GM19324 (cell line): ENCODE measurements around the gene PTPRD.
"Not testable (repeated sequence)": the region's sequence is repeated elsewhere in the genome, so short reads cannot be mapped to it uniquely, and the experiment has no call there.

Experiments used
- ATAC-seq: cut with Tn5 transposase; IDR thresholded peaks from one replicate; pipeline ENCODE4 v1.9.1; 2021; ENCODE audit warnings: mild to moderate bottlenecking, moderate library complexity; ENCODE audit not compliant: unreplicated experiment, low FRiP score

PTPRD gene

DNA sequence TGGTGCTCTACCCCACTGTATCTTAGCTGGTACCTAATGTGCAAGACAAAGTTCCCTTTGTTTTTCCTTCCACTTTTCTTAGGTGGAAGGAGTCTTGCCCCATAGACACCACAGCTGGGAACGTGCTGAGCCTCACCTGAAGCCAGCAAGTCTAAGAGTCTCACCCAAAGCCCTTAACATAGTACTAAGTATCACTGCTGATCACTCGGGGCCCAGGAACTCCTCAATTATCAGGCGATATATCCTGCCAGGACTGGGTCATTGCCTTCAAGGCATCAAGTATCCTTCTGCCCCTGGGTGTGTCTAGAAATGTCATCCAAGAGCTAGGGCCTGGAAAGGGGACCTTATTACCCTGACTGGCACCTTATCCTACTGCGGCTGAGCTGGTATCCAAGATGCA is 123.9 kb downstream of the PTPRD start:
- no peak for ATAC-seq

DNA sequence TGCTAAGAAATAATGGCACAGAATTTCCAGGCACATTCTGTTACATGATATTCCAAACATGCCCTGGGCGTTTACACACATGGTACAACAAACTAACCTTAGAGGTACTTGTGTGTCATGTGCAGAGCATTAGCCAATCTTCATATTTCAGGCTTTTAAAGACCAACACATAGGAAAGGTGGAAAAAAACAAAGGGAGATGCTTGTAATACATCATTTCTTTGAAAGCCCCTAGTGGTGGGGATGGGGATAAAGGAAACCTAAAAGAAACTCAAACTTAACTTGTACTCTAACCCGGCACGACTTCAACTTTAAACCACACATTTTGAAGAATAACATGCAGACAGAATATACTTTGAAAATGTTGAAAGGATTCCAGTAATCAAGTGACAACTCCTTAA is 133.6 kb downstream of the PTPRD start:
- no peak for ATAC-seq

DNA sequence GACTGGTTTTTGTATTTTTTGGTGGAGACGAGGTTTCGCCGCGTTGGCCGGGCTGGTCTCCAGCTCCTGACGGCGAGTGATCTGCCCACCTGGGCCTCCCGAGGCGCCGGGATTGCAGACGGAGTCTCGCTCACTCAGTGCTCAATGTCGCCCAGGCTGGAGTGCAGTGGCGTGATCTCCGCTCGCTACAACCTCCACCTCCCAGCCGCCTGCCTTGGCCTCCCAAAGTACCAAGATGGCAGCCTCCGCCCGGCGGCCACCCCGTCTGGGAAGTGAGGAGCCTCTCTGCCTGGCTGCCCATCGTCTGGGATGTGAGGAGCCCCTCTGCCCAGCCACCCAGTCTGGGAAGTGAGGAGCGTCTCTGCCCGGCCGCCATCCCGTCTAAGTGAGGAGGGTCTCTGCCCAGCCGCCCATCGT is 163.6 kb downstream of the PTPRD start:
- not testable (repeated sequence) for ATAC-seq

DNA sequence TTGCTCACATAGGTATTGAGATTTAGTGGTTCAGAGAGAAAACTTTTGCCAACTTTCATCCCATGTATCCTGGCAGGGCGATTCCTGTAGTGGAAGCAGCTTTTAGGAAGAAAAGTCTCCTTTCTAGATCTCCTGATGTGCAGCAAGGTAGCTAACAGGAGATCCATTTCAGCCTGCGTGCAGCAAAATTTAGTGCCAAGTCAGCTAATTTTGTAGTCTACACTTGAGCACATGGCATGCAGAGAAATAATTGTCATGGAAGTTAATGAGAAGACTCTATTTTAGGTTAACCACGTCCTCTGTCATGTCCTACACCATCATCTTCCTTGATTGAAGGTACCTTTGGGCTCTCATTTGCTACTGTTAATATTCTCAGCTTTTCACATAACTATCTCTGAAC is 165.8 kb downstream of the PTPRD start:
- ATAC-seq, result no peak

DNA sequence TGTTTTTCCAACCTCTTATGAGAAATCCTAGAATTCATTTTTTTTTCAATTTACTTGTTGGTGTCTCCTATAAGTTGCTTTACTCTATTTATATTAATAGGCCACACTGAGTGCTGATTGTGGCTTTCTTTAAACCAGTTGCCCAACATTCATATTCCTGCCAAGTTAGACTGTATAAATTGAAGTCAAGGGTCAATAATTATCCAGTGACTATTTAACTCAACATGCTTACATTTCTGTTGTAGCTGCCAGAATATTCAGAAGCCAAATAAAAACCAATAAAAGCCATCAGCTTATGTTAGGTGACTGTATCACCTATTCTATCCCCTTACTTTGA is 169.0 kb downstream of the PTPRD start:
- ATAC-seq, result no peak

DNA sequence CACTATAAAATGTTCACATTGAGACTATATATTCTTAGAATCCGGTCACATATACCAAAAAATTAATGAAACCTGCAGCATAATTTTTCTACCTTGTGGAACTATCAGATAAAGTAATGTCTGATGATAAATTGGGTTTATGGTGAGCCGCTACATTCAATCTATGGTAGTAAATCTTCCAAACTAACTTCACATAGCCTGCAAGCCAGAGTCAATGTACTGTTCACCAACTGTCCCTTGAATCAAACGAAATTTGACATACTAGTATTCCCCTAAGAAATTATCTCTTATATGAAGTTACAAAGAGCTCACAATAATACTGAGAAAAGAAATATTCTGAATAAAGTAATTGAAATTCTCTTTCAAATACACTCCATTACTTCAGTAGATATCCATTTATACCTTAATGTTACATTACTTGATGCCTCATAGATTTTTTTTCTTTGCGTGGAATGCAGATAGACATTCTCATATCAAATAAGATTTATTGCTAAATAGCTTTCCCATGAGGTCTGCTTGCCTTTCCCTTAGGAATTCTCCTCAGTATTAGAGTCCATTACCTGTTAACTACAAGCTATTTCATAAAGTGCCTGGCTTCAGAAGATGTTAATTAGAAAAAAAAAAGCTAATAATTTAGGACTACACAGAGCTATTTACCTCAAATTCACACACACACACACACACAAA is 169.5 kb downstream of the PTPRD start:
- no peak for ATAC-seq

DNA sequence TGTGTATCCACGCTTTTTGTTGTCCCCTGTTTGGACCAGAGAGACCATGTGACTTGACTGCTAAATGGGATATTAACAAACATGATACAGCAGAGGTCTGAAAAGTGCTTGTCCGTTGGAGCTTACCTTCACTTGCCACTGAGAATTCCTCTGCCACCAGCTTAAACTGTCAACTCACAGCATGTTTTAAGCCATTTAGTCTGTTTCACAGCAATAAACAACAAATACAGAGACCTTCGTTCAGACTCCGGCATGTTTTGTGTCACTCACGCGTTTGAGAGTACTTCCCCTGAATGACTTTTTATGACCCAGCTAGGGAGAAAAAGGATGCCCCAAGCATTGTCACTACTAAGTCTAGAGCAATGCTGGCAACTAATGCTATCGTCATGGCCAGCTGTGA is 173.8 kb downstream of the PTPRD start:
- ATAC-seq, result no peak

DNA sequence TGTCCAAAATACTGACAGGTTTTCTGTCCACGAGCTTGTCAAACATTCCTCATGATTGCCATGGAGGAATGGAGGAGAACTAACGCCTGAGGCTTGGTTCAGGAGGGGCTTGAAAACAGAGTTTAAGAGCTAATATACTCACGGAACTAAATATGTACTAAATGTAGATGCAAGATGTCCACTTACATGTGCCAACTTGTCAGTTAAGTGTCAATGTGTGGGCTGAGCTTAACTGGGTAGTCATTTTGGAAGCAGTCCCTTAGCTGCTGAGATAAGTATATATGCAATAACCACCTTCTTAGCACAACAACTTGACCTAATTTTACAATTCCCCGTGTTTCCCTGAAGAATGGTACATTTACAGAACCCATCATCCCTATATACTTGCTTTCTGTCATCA is 176.0 kb downstream of the PTPRD start:
- no peak for ATAC-seq

DNA sequence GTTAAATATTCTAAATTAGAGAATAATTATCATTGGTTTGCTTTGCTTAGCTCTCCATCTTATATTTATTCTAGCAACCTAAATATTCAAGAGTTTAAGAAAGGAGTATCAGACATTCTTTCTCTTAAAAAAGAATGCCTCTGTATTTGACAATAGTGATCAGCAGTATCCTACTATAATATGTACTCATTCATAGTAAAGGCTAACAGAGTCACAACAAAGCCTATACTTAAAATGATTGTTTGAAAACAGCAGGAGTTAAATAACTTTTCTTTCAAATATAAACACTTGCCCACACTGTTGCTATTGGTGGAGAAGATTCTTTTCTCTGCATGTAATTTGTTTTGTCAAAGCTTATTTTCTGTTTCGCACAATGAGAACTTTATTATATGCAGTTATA is 178.4 kb downstream of the PTPRD start:
- no peak for ATAC-seq

DNA sequence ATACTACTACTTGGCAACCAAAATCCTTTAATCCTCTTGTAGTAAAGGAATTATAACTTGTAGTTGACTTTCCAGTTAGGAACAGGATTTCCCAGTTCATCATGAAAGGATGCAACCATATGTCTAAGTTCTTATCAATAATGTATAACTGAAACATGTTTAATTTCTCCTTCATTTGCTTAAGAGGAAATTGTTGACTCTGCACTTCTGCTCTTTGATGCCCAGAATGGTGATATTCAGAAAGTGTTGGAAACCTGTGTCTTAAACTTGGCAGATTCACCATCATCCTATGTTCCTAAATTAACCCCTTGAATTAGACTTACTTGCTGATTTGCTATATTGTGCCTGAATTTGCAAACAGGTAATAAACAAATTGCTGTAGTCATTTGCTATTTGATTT is 201.5 kb downstream of the PTPRD start:
- no peak for ATAC-seq

DNA sequence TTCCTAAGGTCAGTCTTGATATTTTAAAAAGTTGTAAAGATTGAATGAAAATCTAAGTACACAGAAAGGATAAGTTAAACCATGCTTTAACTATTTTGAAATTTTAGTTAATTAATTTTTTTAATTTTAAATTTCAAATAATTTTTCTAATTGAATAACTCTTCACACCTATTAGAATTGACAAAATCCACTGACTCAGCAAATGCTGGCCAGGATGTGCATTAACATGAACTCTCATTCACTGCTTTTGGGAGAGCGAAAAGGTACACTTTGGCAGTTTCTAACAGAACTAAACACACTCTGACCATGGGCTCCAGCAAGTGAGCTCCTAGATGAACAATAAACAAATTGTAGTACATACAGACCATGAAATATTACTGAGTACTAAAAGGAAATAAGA is 209.5 kb downstream of the PTPRD start:
- no peak for ATAC-seq

DNA sequence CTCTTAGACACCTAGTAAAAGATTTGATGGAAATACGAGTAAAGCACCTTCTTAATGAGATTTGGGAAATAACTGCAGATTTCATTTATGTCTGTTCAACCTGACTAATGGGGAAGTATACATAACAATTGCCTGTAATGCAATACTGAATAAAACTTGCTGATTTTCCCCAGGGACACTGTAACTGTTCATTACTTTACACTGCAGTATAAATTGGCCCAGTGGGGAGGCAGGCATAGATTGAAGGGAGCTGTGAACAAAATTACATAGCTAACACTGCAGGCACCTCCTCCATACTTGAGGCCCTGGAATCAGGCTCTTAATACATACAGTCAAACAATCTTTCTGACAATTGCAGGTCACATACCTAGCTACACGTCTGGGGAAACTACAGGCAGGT is 216.2 kb downstream of the PTPRD start:
- no peak for ATAC-seq

DNA sequence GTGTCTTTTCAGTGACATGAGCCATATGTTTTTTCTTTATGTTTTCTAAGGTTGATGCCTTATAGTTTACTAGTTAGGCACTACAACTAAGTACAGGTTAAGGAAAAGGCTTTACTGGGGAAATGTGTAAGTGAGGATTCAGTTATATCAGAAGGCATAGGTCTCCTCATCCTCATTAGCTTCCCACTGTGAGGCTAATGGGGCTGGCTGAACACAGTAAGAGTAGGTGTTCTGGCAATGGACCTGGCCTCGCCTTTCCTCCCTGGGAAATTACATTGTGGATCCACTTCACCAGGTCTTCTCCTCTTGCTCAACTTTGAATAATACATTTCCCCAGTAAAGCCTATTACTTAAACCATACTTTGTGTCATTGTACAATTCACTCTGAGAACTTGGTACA is 225.5 kb downstream of the PTPRD start:
- ATAC-seq, result no peak

DNA sequence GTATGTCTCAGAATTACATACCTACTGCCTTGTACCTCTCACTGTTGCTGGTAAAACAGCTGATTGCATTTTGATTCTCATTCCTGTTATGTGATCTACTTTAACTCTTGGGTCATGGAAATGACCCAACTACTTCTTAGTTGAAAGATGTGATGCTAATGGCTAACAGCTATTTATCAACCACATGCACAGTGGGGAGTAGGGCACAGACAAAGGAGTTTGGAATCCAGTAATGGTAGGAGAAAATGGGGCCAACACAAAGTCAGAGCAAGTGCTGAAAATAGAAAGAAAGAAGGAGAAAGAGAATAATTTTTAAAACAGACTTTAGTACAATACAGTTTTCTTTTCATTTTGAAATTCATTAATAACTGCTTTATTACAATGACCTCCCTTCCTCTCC is 241.0 kb downstream of the PTPRD start:
- no peak for ATAC-seq

DNA sequence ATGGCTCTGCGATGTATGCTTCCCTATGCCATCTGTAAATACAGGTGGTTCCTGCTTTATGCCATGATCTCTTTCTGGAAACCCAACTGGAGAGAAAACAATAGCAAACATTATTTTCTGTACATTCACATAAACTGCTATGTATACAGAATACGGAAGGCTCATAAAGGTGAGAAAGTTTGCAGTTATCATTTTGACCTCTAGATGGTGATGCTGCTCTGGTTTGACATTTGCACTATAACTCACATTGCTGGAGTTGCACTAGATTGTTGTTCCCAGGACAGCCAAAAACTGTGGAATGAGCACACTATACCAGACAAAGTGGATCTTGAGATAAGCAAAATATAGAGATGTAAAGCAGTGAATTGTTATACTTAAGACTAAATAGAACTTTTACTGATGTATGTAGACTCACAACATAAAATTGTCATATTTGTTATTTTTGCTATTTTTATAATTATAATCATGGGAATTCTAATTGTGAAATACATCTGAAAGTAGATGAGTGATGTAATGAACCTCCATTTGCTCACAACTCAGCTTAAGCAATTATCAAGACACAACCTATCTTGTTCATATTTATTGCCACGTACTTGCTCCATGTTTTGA is 246.5 kb downstream of the PTPRD start:
- ATAC-seq, result peak; percentile 89

DNA sequence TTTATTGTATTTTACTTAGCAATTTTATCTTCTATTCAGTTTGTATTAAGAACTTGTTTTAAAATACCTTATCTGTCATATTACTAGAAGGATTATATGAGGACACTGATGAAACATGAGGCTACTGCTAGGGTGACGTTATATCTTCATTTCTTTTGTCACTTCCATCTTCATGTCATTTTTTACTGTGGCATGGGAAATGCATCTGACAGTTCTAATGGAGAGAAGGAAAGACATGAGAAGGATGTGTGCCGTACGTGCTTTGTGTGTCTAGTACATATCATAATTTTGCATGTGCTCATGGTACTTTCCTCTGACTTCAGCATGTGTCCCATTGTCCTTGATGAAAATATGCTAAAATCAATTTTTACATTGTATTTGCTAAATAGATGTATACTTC is 258.2 kb downstream of the PTPRD start:
- ATAC-seq, result no peak

DNA sequence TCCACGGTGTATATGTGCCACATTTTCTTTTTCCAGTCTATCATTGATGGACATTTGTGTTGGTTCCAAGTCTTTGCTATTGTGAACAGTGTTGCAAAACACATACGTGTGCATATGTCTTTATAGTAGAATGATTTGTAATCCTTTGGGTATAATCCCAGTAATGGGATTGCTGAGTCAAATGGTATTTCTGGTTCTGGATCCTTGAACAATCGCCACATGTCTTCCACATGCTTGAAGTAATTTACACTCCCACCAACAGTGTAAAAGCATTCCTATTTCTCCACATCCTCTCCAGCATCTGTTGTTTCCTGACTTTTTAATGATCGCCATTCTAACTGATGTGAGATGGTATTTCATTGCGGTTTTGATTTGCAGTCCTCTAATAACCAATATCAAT is 267.2 kb downstream of the PTPRD start:
- not testable (repeated sequence) for ATAC-seq

DNA sequence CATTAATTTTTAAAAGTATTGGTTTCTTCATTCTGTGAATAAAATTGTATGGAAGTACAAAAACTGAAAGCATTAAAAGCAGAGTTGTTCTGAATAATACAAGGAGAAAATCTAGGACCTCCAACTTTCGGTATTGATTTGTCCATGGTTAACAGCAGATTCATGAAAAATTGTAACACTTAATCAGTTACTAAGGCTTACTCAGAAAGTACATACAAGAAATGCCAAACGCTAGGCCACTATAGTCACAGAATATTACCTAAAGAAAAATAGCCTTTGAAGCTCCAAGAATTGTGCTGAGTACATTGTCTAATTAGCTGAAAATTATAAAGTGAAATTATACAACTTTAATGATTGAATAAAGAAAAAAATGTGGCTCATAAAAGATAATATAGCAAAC is 271.7 kb downstream of the PTPRD start:
- ATAC-seq, result no peak

DNA sequence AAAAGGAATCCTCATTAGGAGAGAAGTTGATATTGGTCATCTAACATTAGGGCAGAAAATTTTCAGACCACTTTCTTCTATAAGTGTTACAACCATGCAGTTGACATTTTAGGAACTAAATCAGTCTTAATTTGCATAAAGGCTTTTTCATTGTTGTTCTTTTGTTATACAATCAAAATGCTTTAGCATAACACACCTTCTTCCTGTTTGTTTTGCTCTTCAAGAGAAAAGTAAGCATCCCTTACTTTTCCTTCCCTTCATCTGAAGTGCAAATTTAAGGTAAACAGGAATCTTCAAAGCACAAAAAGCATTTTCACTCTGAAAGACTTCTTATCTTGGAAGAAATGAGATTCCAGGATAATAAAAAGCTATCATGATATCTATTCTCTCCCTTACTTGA is 273.6 kb downstream of the PTPRD start:
- ATAC-seq, result no peak

DNA sequence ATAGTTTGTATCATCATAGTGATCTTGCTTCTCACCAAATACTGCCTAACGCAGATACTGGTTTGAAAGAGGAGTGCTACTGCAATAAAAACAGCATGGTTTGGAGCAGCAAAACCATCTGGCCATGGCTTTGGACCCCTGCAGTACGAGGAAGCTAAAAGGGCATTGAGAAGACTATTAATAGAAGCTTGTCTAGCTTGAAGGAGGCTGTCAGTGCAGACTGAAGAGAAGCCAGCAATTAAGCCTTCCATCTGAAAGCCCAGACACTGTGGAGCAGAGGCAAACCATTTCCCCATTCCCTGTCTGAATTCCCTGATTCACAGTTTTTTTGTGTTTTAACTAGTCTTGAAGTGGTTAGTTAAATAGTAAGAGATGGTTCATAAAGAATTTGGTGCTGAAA is 281.6 kb downstream of the PTPRD start:
- ATAC-seq, result no peak

DNA sequence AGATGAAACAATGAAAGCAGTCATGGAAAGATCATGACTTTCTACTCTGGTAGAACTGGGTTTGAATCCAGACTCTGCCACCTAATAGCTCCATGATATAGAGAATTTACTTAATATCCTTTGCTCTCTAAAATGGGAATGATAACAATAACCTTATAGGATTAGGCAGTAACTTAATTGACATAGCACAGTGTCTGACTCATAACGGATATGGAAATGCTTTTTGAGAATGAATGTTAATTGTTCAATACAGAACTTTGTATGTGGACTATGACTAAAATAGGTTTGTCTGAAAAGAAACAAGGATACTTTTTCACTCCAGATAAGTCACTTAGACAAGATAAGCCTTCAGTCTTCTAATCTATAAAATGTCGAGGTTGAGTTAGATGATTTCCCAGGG is 330.7 kb downstream of the PTPRD start:
- no peak for ATAC-seq

DNA sequence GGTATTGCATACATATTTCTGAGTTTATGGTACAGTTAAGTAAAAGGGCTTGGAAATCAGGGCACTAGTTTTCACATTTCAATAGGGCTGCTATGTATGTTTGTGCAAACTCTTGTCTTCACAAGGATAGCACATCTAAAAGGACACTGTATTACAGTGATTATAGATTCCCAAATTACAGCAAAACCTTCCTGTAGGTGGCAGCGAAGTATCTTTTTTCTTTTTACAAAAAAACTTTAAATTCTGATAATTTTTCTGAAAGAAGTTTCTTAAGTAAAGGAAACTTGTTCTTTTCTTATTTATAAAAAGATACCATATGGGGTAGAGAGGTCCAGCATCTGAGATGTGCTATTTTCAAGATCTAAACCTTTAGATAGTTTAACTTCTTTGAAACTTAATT is 337.8 kb downstream of the PTPRD start:
- no peak for ATAC-seq

DNA sequence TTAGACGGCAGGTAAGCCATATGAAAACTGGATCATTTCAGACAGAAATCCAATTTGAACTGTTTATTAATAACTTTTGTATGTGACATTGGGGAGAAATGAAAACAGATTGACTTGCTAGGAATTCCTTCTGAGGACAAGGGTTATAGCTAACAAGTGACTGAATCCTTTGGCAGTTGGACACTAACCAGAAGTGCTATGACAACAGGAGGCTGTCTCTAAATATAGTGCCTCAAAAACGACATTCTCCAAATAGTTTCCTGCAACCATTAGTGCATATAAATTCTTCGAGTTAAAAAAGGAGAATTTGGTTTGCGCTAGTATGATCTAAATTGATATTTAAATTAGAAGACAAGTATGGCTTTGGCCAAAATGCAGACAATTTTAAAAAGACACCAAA is 338.6 kb downstream of the PTPRD start:
- ATAC-seq, result no peak
